ENCODE measurements around the gene TECPR2.

DNA sequence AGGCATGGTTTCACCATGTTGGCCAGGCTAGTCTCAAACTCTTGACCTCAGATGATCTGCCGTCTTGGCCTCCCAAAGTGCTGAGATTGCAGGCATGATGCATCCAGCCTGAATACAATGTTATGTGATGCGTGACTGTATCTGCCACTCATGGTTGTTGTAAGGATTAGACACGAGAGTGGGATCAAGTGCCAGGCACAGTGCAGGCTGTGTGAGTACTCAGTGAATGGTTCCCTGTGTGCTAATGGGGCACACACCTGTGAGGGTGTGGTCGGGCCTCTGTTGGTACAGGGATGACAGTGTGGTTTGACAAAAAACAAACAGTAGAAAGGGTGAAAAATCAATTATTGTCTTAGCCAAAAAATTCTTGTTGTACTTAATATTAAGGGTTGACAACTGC is 61.8 kb downstream of the TECPR2 start:
- TF ChIP-seq, protein P1, sequence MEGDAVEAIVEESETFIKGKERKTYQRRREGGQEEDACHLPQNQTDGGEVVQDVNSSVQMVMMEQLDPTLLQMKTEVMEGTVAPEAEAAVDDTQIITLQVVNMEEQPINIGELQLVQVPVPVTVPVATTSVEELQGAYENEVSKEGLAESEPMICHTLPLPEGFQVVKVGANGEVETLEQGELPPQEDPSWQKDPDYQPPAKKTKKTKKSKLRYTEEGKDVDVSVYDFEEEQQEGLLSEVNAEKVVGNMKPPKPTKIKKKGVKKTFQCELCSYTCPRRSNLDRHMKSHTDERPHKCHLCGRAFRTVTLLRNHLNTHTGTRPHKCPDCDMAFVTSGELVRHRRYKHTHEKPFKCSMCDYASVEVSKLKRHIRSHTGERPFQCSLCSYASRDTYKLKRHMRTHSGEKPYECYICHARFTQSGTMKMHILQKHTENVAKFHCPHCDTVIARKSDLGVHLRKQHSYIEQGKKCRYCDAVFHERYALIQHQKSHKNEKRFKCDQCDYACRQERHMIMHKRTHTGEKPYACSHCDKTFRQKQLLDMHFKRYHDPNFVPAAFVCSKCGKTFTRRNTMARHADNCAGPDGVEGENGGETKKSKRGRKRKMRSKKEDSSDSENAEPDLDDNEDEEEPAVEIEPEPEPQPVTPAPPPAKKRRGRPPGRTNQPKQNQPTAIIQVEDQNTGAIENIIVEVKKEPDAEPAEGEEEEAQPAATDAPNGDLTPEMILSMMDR (IDR thresholded peaks at IDR 0.05), result no peak
- no peak for TF ChIP-seq POLR2AphosphoS5 (IDR thresholded peaks at IDR 0.05)

Measured in breast epithelium (tissue), 3 donors.